ENCODE results near the gene SMKR1.
"Not testable (repeated sequence)": the region's sequence is repeated elsewhere in the genome, so short reads cannot be mapped to it uniquely, and the experiment has no call there.

Gene SMKR1

GRCh38 chr7:129530795-129531391 lies 28.6 kb downstream of the SMKR1 start:
- DNase-seq: no peak

DNA sequence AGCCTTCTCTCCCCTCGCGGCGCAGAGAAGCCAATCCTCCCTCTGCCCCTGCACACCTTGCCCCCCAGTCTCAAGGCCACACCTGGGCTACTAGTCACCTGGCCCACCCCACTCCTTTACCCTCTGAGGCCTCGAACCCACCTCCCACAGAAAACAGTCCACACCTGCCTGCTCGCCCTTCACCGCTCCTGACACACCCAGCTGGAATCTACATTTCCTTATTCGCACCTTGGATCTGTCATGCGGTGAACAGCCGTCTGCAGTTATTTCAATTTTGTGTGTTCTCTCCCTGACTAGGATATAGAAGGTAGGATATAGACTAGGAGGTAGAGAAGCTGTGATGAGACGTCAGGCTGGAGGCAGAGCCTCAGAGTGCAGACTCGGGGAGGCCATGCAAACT lies 29.4 kb downstream of the SMKR1 start:
- no peak for DNase-seq

DNA sequence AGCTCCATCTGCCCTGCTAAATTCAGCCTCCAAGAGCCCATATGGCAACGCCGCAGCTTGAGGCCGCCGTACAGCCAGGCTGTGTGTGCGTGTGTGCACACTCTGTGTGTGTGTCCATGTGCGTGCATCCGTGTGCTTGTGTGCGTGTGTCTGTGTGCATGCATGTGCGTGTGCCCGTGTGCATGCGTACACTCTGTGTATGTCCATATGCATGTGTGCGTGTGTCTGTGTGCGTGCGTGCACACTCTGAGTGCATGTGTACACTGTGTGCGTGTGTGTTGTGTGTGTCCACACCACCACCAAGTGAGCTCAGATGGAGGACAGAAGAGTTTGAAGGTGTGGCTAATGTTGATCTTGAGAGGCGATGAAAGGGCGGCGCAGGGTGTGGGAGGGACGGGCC lies 30.0 kb downstream of the SMKR1 start:
- DNase-seq: no peak

GRCh38 chr7:129534558-129535274 lies 32.4 kb downstream of the SMKR1 start:
- not testable (repeated sequence) for DNase-seq

DNA sequence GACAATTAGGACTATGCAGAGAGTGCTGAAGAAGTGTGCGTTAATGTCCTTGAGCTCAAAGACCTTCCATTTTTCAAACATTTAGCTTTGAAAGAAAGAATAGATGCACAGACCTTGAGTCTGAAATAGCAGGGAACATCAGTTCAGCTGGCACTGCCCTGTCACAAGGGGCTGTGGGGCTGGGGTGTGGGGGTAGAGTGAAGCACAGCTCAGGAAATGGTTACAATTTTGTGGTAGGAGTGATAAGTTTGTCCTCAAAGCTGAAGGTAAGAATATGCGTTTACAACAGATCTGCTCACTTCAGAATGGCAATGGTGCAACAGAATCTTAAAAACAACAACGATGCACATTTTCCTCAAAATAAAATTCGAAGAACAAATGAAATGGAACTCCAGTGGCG lies 33.6 kb downstream of the SMKR1 start:
- DNase-seq: no peak

DNA sequence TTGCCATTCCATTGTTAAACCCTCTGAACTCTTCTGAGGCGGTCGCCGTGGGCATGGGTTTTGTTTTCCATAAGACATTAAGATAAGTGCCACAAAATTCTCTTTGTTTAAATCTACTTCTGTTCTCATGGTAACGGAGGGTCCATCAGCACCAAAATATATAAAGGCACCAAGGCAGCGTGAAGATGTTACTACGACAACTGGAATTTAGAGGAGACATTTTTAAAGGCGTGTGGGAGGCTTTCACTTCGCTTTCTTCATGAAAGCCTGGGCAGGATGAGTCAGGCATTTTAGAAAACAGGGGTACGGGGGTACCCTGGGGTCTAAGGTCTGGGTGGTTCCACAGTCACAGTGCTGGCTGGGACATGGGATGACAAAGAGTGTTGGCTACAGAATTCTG lies 34.0 kb downstream of the SMKR1 start:
- DNase-seq: no peak

DNA sequence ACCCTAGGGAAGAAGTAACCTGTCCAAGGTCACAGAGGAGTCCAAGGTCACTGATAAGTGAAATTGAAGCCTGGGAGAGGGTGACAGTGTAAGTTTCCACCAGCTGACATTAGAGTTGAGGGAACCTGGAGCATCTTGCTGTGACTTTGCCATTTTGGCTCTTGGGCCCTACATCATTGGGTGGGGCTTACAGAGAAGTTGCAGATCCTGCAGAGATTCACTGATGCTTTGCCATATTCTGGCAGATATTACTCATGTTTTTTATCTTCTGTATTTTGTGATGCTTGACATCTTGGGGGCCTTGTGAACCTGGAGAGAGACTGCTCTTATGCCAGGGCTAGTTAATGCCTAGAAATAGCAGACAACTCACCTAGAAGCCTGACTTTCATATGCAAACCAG lies 36.5 kb downstream of the SMKR1 start:
- no peak for DNase-seq

DNA sequence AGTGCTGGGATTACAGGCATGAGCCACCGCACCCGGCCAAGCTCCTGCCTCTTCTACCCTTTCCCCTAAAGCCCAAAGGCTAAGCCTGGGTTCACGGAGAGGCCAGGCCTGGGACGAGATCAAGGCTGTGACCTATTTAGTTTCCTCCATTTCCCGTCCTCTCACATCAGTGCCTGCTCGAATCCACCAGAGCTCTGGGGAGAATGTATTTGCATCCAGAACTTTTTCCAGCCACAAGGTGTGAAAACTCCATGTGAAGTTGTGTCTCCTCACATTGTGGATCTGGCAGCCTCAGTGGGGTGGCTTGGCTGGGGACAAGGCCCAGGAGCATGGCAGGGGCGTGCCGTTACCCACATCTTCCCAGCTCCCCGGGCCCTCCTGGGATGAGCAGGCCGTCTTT lies 38.0 kb downstream of the SMKR1 start:
- no peak for DNase-seq

DNA sequence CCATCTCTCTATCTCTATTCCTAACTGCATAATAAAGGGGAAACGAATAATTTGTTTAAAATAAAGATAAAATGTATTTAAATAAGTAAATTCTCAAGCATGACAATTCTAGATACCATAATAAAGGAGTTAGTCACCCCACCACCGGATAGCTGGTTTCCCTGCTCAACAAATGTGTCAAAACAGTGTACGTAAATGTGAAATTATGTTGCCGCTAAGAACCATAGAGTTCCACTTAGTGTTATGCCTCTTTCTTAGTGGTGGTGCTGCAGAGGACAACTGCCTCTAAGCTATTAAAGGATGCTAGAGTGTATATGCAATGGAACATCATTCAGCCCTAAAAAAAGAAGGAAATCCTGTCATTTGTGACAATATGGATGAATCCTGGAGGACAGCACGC lies 42.4 kb downstream of the SMKR1 start:
- no peak for DNase-seq

DNA sequence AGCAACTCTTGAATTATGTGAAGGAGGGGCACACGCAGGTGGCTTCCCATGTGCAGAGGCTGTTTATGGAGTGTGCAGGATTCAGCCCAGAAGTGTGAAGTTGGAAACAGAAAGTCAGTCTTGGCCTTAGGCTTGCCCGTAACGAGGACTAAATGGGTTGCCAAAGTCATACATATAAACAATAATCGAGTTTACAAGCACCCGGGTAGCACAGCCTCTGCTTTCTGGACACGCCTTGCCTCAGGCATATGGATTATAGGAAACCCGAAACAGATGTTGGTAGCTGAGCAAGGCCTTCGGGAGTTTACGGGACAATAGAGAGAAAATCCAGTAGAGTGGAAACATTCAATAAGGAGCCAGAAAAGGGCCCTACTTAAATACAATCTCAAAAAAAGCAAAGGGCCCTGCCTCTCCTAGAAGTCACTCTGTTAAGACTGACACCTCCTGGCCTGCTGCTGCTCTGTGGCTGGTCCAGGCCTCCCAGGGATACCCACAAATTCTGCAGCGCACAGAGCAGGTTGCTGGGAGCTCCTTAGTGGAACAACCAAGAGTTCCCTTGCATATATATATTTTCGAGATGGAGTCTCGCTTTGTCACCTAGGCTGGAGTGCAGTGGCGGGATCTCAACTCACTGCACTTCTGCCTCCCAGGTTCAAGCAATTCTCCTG lies 48.5 kb downstream of the SMKR1 start:
- no peak for DNase-seq

DNA sequence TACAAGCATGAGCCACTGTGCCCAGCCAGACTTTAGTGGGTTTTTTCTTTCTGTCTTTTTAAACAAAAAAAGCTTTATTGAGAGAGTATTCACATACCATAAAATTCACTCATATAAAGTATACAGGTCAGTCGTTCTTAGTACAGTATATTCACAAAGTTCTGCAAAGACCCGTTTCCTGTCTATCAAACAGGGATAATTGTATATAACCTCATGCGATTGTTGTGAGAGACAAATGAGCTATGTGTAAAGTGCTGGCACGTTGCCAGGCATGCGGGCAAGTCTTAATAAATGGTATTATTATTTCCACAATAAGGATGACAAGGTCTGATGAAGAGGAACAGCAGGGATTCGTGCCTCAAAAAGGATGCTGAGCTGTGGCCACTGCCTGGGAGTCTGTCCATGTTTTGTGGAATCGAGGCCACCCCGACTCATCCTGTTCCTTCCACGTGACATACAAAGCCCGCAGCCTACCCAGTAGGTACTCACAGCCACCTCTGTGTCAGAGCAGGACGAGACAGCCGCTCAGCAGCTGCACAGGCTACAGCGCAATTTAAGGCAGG lies 51.6 kb downstream of the SMKR1 start:
- no peak for DNase-seq

- DNase-seq: no peak
These were observed 54.3 kb downstream of the SMKR1 start for GRCh38 chr7:129556607-129557133.

- DNase-seq: no peak
These were observed 55.6 kb downstream of the SMKR1 start for GRCh38 chr7:129557686-129558481.

GRCh38 chr7:129559564-129559963 lies 57.2 kb downstream of the SMKR1 start:
- DNase-seq: no peak

- no peak for DNase-seq
These were observed 58.5 kb downstream of the SMKR1 start for GRCh38 chr7:129560831-129561230.

GRCh38 chr7:129561677-129562359 lies 59.5 kb downstream of the SMKR1 start:
- no peak for DNase-seq
